HCT116 (cell line): ENCODE data around the gene MED15. TPM values are rescaled to one million over a fixed set of nuclear protein-coding genes. Genes with fewer than 3 reads are reported as not detected.

Experiments
- ATAC-seq: fragments of 200-7000 bp; cut with Tn5 transposase; 2 replicates; pipeline ENCODE4 v1.9.1; 2020; ENCODE audit warnings: mild to moderate bottlenecking, moderate library complexity
- BruUV-seq: library from RNA; stranded (reverse); fragments of 400-500 nt; replicated peaks from 2 replicates; lab custom pipeline; 2021; lab: Mats Ljungman, UMichigan
- CTCF ChIA-PET: fragments of 300-600 bp; sonication (Branson Sonifier 250); formaldehyde crosslinking; loops from one replicate; lab custom pipeline; 2021; ENCODE audit warnings: antibody characterized with exemption; lab: Charles Lee
- POLR2A ChIA-PET: fragments of 300-600, 350-600 bp; sonication (Branson Sonifier 250); formaldehyde crosslinking; loops from one replicate; lab custom pipeline; 2021; ENCODE audit warnings: antibody characterized with exemption; lab: Charles Lee
- RAD21 ChIA-PET, 2 experiments: fragments of 300-600 bp; sonication (Branson Sonifier 250); formaldehyde crosslinking; loops; one replicate each; lab custom pipeline; 2023; ENCODE audit warnings: low total read pairs in 2 of 2; ENCODE audit not compliant: uncharacterized antibody in 2 of 2, unreplicated experiment in 2 of 2, low non-redundant PET in 1 of 2; lab: Charles Lee
- DNase-seq: peaks from one replicate; pipeline ENCODE4 v3.0.0-alpha.2; 2010; ENCODE audit warnings: low read depth, low spot score
- H2AFZ ChIP-seq: fragments of 200-600 bp; shearing (Covaris generic), sonication (generic); 2 replicates; pipeline ENCODE4 v1.6.1; 2017; ENCODE audit warnings: low read depth, mixed run types, mixed read lengths, antibody characterized with exemption, low read length; ENCODE audit not compliant: poor library complexity, severe bottlenecking
- H3K27ac ChIP-seq: 2 replicates; pipeline ENCODE4 v1.5.1; 2012; ENCODE audit warnings: low read depth, low read length
- H3K27me3 ChIP-seq: fragments of 200-600 bp; sonication (generic); 2 replicates; pipeline ENCODE4 v1.6.1; 2016; ENCODE audit warnings: mixed run types, low read length, mixed read lengths; ENCODE audit not compliant: insufficient read depth
- H3K36me3 ChIP-seq, 2 experiments: fragments of 200-500 bp in 1 of 2; fragments of 200-600 bp in 1 of 2; sonication (Bioruptor generic) in 1 of 2; sonication (generic) in 1 of 2; 2 replicates each; pipeline versions ENCODE4 v1.5.1 to v1.6.1; 2014 to 2016; ENCODE audit warnings: low read length in 2 of 2, inconsistent platforms in 1 of 2, mixed read lengths in 1 of 2, mixed run types in 1 of 2; ENCODE audit not compliant: insufficient read depth in 2 of 2, control insufficient read depth in 1 of 2
- H3K4me1 ChIP-seq, 2 experiments: fragments of 200-600 bp in 1 of 2; sonication (generic) in 1 of 2; 2 replicates each; pipeline versions ENCODE4 v1.5.1 to v1.6.1; 2012 to 2017; ENCODE audit warnings: low read length in 2 of 2, inconsistent platforms in 1 of 2, mild to moderate bottlenecking in 1 of 2, mixed read lengths in 1 of 2, mixed run types in 1 of 2, moderate library complexity in 1 of 2; ENCODE audit not compliant: insufficient read depth in 2 of 2, control insufficient read depth in 1 of 2
- H3K4me2 ChIP-seq: fragments of 200-600 bp; sonication (generic); 2 replicates; pipeline ENCODE4 v1.6.1; 2017; ENCODE audit warnings: mixed run types, low read length, mixed read lengths
- H3K4me3 ChIP-seq, 2 experiments: fragments of 200-600 bp in 1 of 2; sonication (generic) in 1 of 2; replicated peaks in 1 of 2; 2 replicates each; pipeline ENCODE4 v1.5.1; 2011 to 2016; ENCODE audit warnings: low read length in 2 of 2, control low read depth in 1 of 2, low read depth in 1 of 2, mild to moderate bottlenecking in 1 of 2, mixed read lengths in 1 of 2, mixed run types in 1 of 2
- H3K79me2 ChIP-seq: fragments of 200-600 bp; sonication (generic); 2 replicates; pipeline ENCODE4 v1.6.1; 2017; ENCODE audit warnings: mild to moderate bottlenecking, mixed run types, low read length, moderate library complexity, mixed read lengths; ENCODE audit not compliant: insufficient read depth
- H3K9ac ChIP-seq: fragments of 200-600 bp; sonication (generic); 2 replicates; pipeline ENCODE4 v1.6.1; 2016; ENCODE audit warnings: low read length, mixed read lengths
- H3K9me2 ChIP-seq: fragments of 200-600 bp; sonication (generic), shearing (Covaris generic); 2 replicates; pipeline ENCODE4 v1.6.1; 2017; ENCODE audit warnings: mixed run types, mild to moderate bottlenecking, moderate library complexity; ENCODE audit not compliant: insufficient read depth
- H3K9me3 ChIP-seq, 2 experiments: fragments of 200-500 bp in 1 of 2; fragments of 200-600 bp in 1 of 2; sonication (Bioruptor generic) in 1 of 2; sonication (generic) in 1 of 2; 2 replicates each; pipeline ENCODE4 v1.6.1; 2014 to 2017; ENCODE audit warnings: low read length in 2 of 2, mixed read lengths in 2 of 2, inconsistent platforms in 1 of 2, low read depth in 1 of 2, mild to moderate bottlenecking in 1 of 2, mixed run types in 1 of 2, moderate library complexity in 1 of 2; ENCODE audit not compliant: control insufficient read depth in 1 of 2, insufficient read depth in 1 of 2
- H4K20me1 ChIP-seq: fragments of 200-600 bp; sonication (generic), shearing (Covaris generic); 2 replicates; pipeline ENCODE4 v1.6.1; 2017; ENCODE audit warnings: mixed run types, mild to moderate bottlenecking, moderate library complexity; ENCODE audit not compliant: insufficient read depth
- ATF3 ChIP-seq: IDR thresholded peaks from 2 replicates; pipeline ENCODE4 v1.6.1; 2012
- CBX3 ChIP-seq: IDR thresholded peaks from 2 replicates; pipeline ENCODE4 v1.6.1; 2012; ENCODE audit warnings: low read depth
- CTCF ChIP-seq, 3 experiments: fragments of 200-600 bp in 1 of 3; sonication (generic) in 1 of 3; IDR thresholded peaks in 2 of 3; conservative IDR thresholded peaks in 1 of 3; 2 replicates each; pipeline ENCODE4 v1.5.1; 2012 to 2017; ENCODE audit warnings: low read depth in 2 of 3, low read length in 2 of 3, antibody characterized with exemption in 1 of 3, borderline replicate concordance in 1 of 3, control low read depth in 1 of 3, mild to moderate bottlenecking in 1 of 3, mixed read lengths in 1 of 3, mixed run types in 1 of 3, moderate library complexity in 1 of 3; ENCODE audit not compliant: insufficient read depth in 1 of 3
- EGR1 ChIP-seq: IDR thresholded peaks from 2 replicates; pipeline ENCODE4 v1.6.1; 2012; ENCODE audit warnings: low read depth
- EZH2 ChIP-seq: fragments of 200-600 bp; sonication (generic); IDR thresholded peaks from 2 replicates; pipeline ENCODE4 v1.6.1; 2017; ENCODE audit warnings: antibody characterized with exemption, mixed run types
- FOSL1 ChIP-seq: IDR thresholded peaks from 2 replicates; pipeline ENCODE4 v1.6.1; 2012; ENCODE audit warnings: low read depth
- JUND ChIP-seq: IDR thresholded peaks from 2 replicates; pipeline ENCODE4 v1.6.1; 2012
- POLR2AphosphoS5 ChIP-seq: IDR thresholded peaks from 2 replicates; pipeline ENCODE4 v1.6.1; 2011; ENCODE audit warnings: mild to moderate bottlenecking, low read depth, low read length, moderate library complexity
- SIN3A ChIP-seq: IDR thresholded peaks from 2 replicates; pipeline ENCODE4 v1.6.1; 2012; ENCODE audit warnings: low read depth
- SP1 ChIP-seq: IDR thresholded peaks from 2 replicates; pipeline ENCODE4 v1.6.1; 2012; ENCODE audit warnings: low read depth
- YY1 ChIP-seq: IDR thresholded peaks from 2 replicates; pipeline ENCODE4 v1.6.1; 2011; ENCODE audit warnings: low read length, low read depth, moderate library complexity, mild to moderate bottlenecking; ENCODE audit not compliant: insufficient replicate concordance; ENCODE audit errors: extremely low read depth
- ZFX ChIP-seq: fragments of 450-650 bp; IDR thresholded peaks from 2 replicates; pipeline ENCODE4 v1.6.1; 2017
- intact Hi-C: fragments of 100-400 bp; cut with micrococcal nuclease; formaldehyde crosslinking; loops from 2 replicates; pipeline ENCODE4 v1.10.0; 2022
- total RNA-seq: library from RNA; stranded (reverse); gene quantifications from one replicate; pipeline ENCODE4 v1.2.1, GENCODE V29; 2021; ENCODE audit not compliant: unreplicated experiment
- TF ChIP-seq, protein P1 (sequence below): IDR thresholded peaks from 2 replicates; pipeline ENCODE4 v1.6.1; 2011; ENCODE audit warnings: mild to moderate bottlenecking, low read length, moderate library complexity; ENCODE audit not compliant: insufficient replicate concordance; ENCODE audit errors: extremely low read depth
- TF ChIP-seq, protein P2 (sequence below): IDR thresholded peaks from 2 replicates; pipeline ENCODE4 v1.6.1; 2012; ENCODE audit warnings: low read depth

Gene MED15
- total RNA-seq, 1 experiment from 2014 or later = 81.3 TPM

DNA sequence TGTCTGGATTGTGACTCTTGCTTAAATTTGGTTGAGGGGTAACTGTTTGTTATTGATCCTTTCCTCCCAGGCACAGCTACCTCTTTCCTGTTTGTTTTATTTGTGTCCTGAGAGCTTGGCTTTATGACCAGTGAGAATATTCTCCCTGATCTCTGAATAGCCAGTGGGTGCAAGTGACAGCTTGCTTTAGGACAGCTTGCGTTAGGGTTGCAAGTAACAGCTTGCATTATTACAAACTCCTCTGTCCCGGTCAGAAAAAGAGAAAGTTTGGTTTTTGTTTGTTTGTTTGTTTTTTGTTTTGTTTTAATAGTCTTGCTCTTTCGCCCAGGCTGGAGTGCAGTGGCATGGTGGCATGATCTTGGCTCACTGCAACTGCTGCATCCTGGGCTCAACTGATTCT lies 8.5 kb upstream of the MED15 start:
- no peak overlapping the region for H2AFZ ChIP-seq
- no TSS peak for BruUV-seq
- H3K9me2 ChIP-seq = no peaks in the 10 kb centered on the region
- peaks cover 12% of the 10 kb centered on the region; the same call in 1 of the 2 replicates for H3K79me2 ChIP-seq
- no peak overlapping the region for H3K27ac ChIP-seq
- no peak overlapping the region for H3K4me2 ChIP-seq
- H3K27me3 ChIP-seq = no peaks in the 10 kb centered on the region
- H3K4me3 ChIP-seq = no peak overlapping the region
- peaks cover 13 to 31% of the 10 kb centered on the region in 2 experiments for H3K4me1 ChIP-seq
- no peak for TF ChIP-seq SIN3A
- TF ChIP-seq CBX3 = no peak
- TF ChIP-seq, protein P1, sequence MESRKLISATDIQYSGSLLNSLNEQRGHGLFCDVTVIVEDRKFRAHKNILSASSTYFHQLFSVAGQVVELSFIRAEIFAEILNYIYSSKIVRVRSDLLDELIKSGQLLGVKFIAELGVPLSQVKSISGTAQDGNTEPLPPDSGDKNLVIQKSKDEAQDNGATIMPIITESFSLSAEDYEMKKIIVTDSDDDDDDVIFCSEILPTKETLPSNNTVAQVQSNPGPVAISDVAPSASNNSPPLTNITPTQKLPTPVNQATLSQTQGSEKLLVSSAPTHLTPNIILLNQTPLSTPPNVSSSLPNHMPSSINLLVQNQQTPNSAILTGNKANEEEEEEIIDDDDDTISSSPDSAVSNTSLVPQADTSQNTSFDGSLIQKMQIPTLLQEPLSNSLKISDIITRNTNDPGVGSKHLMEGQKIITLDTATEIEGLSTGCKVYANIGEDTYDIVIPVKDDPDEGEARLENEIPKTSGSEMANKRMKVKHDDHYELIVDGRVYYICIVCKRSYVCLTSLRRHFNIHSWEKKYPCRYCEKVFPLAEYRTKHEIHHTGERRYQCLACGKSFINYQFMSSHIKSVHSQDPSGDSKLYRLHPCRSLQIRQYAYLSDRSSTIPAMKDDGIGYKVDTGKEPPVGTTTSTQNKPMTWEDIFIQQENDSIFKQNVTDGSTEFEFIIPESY = no peak
- no peak for TF ChIP-seq SP1
- TF ChIP-seq JUND = no peak
- no peak for TF ChIP-seq EGR1
- ChIA-PET POLR2A (no interaction called here), RAD21 (no interaction called here), CTCF (no interaction called here)
- intact Hi-C loops = loop anchor here (5.0 kb wide), 1 partner anchor 82 kb away; no protein-coding TSS in a partner anchor
- H3K36me3 ChIP-seq = no peaks in the 10 kb centered on the region
- H3K9ac ChIP-seq = no peak overlapping the region
- H3K9me3 ChIP-seq = no peaks in the 10 kb centered on the region
- ATAC-seq = no peak
- no peak for DNase-seq
- H4K20me1 ChIP-seq = no peaks in the 10 kb centered on the region

- H3K27ac ChIP-seq = no peak overlapping the region
- ChIA-PET CTCF (no interaction called here), RAD21 (no interaction called here), POLR2A (no interaction called here)
- no peaks in the 10 kb centered on the region for H3K9me2 ChIP-seq
- H3K79me2 ChIP-seq = 0 out of 2 replicates have a peak, but pooled peaks cover 4% of the 10 kb centered on the region
- H3K4me1 ChIP-seq = peaks cover 14 to 31% of the 10 kb centered on the region in 2 experiments
- no peaks in the 10 kb centered on the region for H4K20me1 ChIP-seq
- H3K9me3 ChIP-seq = no peaks in the 10 kb centered on the region
- intact Hi-C loops = loop anchor here (5.0 kb wide), 1 partner anchor 82 kb away; no protein-coding TSS in a partner anchor
- H2AFZ ChIP-seq = no peak overlapping the region
- no peak overlapping the region for H3K4me2 ChIP-seq
- no peak for ATAC-seq
- no TSS peak for BruUV-seq
- no peaks in the 10 kb centered on the region for H3K36me3 ChIP-seq
- H3K9ac ChIP-seq = no peak overlapping the region
- no peak for DNase-seq
- H3K27me3 ChIP-seq = no peaks in the 10 kb centered on the region
- H3K4me3 ChIP-seq = no peak overlapping the region
- no peak for TF ChIP-seq ZFX
- no peak for TF ChIP-seq CTCF (IDR thresholded peaks at IDR 0.05 in 2 of 3, conservative IDR thresholded peaks at IDR 0.05 in 1 of 3; ENCODE audit: borderline replicate concordance in 1 of 3, insufficient read depth in 1 of 3, low read depth in 2 of 3, low read length in 2 of 3)
- no peak for TF ChIP-seq POLR2AphosphoS5
- no peak for TF ChIP-seq FOSL1
- no peak for TF ChIP-seq YY1
- TF ChIP-seq, protein P2, sequence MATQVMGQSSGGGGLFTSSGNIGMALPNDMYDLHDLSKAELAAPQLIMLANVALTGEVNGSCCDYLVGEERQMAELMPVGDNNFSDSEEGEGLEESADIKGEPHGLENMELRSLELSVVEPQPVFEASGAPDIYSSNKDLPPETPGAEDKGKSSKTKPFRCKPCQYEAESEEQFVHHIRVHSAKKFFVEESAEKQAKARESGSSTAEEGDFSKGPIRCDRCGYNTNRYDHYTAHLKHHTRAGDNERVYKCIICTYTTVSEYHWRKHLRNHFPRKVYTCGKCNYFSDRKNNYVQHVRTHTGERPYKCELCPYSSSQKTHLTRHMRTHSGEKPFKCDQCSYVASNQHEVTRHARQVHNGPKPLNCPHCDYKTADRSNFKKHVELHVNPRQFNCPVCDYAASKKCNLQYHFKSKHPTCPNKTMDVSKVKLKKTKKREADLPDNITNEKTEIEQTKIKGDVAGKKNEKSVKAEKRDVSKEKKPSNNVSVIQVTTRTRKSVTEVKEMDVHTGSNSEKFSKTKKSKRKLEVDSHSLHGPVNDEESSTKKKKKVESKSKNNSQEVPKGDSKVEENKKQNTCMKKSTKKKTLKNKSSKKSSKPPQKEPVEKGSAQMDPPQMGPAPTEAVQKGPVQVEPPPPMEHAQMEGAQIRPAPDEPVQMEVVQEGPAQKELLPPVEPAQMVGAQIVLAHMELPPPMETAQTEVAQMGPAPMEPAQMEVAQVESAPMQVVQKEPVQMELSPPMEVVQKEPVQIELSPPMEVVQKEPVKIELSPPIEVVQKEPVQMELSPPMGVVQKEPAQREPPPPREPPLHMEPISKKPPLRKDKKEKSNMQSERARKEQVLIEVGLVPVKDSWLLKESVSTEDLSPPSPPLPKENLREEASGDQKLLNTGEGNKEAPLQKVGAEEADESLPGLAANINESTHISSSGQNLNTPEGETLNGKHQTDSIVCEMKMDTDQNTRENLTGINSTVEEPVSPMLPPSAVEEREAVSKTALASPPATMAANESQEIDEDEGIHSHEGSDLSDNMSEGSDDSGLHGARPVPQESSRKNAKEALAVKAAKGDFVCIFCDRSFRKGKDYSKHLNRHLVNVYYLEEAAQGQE = no peak
- TF ChIP-seq SIN3A = no peak
- TF ChIP-seq EZH2 = no peak
- TF ChIP-seq ATF3 = no peak
Observed at GRCh38 chr22:20499769-20500168, 7.6 kb upstream of the MED15 start.
